SHP77 treated with DMSO at 0.1 percent for 48 hours (cell line): ENCODE data around the gene RRP12.

Source experiments
- DNase-seq: peaks from one replicate; lab custom pipeline; 2025; lab: John Stamatoyannopoulos, UW

RRP12 gene

GRCh38 chr10:97334370-97335175, 66.6 kb downstream of the RRP12 start, which contains the start of gene FRAT2:
Gene FRAT2 (minus strand): TSS chr10:97334729. CDS start chr10:97334572, 157 bp downstream.
- DNase-seq = peak; percentile 75

GRCh38 chr10:97333601-97334369, 67.4 kb downstream of the RRP12 start:
- no peak for DNase-seq

GRCh38 chr10:97333351-97333600, 67.9 kb downstream of the RRP12 start:
- DNase-seq = no peak

- DNase-seq = peak; percentile 19
Measured at GRCh38 chr10:97332591-97333350, 68.4 kb downstream of the RRP12 start.

GRCh38 chr10:97331153-97331703, 69.9 kb downstream of the RRP12 start:
- no peak for DNase-seq

- DNase-seq = no peak
Measured at GRCh38 chr10:97329766-97330165, 71.4 kb downstream of the RRP12 start.

GRCh38 chr10:97328646-97329453, 72.3 kb downstream of the RRP12 start:
- DNase-seq = no peak

GRCh38 chr10:97327348-97328294, 73.5 kb downstream of the RRP12 start:
- peak; percentile 41 for DNase-seq

- no peak for DNase-seq
Measured at GRCh38 chr10:97325754-97326153, 75.4 kb downstream of the RRP12 start.

- DNase-seq = no peak
Measured at GRCh38 chr10:97323501-97323900, 77.6 kb downstream of the RRP12 start.

- no peak for DNase-seq
Measured at GRCh38 chr10:97321804-97322190, 79.3 kb downstream of the RRP12 start.

- DNase-seq = peak; percentile 59
Measured at GRCh38 chr10:97321032-97321803, 79.9 kb downstream of the RRP12 start.

GRCh38 chr10:97320480-97321031, 80.6 kb downstream of the RRP12 start:
- DNase-seq = no peak

GRCh38 chr10:97319671-97320479, 81.3 kb downstream of the RRP12 start:
- peak; percentile 42 for DNase-seq

GRCh38 chr10:97318772-97319651, 82.1 kb downstream of the RRP12 start, which contains the start of gene FRAT1:
Gene FRAT1 (plus strand): TSS chr10:97319271. CDS start chr10:97319454, 183 bp downstream.
- DNase-seq = peak; percentile 77

- no peak for DNase-seq
Measured at GRCh38 chr10:97314671-97315070, 86.5 kb downstream of the RRP12 start.

GRCh38 chr10:97312897-97313296, 88.2 kb downstream of the RRP12 start:
- no peak for DNase-seq
